Subcutaneous abdominal adipose tissue (tissue), 5 donors: Measurements from ENCODE around the gene SIGLEC9.

Experiments
- H3K27ac ChIP-seq: one replicate; pipeline ENCODE4 v1.7.0; 2013; ENCODE audit warnings: low read depth, mild to moderate bottlenecking, inconsistent platforms, low read length, moderate library complexity
- H3K27me3 ChIP-seq, 5 donors: one replicate each; pipeline ENCODE4 v1.7.0; 2013; ENCODE audit warnings: low read length in 5 of 5, inconsistent platforms in 1 of 5; ENCODE audit not compliant: control insufficient read depth in 5 of 5, insufficient read depth in 4 of 5
- H3K36me3 ChIP-seq, 5 donors: one replicate each; pipeline ENCODE4 v1.7.0; 2013; ENCODE audit warnings: low read length in 5 of 5; ENCODE audit not compliant: control insufficient read depth in 5 of 5, insufficient read depth in 5 of 5
- H3K4me1 ChIP-seq, 5 donors: one replicate each; pipeline ENCODE4 v1.7.0; 2013; ENCODE audit warnings: low read length in 5 of 5, mild to moderate bottlenecking in 3 of 5, moderate library complexity in 1 of 5; ENCODE audit not compliant: control insufficient read depth in 5 of 5, insufficient read depth in 5 of 5
- H3K4me3 ChIP-seq, 5 donors: one replicate each; pipeline ENCODE4 v1.7.0; 2013; ENCODE audit warnings: low read length in 5 of 5, low read depth in 1 of 5
- H3K9ac ChIP-seq, 5 donors: one replicate each; pipeline ENCODE4 v1.7.0; 2013; ENCODE audit warnings: low read length in 5 of 5, mild to moderate bottlenecking in 4 of 5, moderate library complexity in 3 of 5
- H3K9me3 ChIP-seq, 5 donors: one replicate each; pipeline ENCODE4 v1.7.0; 2013; ENCODE audit warnings: low read length in 5 of 5; ENCODE audit not compliant: control insufficient read depth in 5 of 5
- donor health status: healthy.
- donor health status: healthy.
- donor health status: healthy.
- donor health status: healthy.
- donor health status: healthy.

The SIGLEC9 gene

DNA sequence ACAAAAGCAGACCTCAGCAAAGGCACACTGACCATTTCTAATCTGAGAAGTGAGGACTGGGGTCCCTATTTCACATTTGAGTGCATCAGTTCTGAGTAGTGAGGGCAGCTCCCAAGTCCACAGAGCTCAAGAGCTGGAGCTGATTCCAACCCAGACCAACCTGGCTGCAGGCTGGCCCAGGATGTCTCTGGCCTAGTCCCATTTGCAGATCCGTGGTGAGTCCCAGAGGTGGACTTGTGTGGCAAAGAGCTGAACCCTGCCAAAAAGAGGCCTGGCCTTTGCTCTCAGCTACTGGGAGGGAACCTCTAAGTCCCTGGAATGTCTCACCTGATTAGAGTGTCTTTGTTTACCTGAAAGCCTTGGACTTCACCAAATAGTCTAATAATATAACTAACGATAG, 32.0 kb downstream of the SIGLEC9 start:
- Histone ChIP-seq H3K4me1 (no peaks in the 10 kb centered on the region), H3K36me3 (no peaks in the 10 kb centered on the region), H3K9me3 (no peaks in the 10 kb centered on the region), H3K9ac (no peak overlapping the region), H3K27ac (no peak overlapping the region), H3K27me3 (peaks cover 0 to 16% (median 2%) of the 10 kb centered on the region in 5 donors), H3K4me3 (no peak overlapping the region)

DNA sequence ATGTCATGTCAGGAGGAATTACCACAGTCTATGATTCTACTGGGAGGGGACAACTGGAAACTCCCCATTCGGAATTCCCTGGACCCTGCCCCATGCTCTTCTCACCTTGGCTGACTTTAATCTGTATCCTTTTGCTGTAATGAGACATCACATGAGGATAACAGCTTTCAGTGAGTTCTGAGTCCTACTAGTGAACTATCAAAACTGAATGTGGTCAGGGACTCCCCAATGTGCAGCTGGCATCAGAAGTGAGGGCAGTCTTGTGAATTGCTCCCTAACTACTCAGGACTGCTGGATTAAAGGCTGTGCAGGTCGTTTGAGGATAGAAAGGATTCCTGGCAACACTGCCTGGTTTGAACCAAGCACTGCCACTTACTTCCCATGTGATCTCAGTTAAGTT, 32.6 kb downstream of the SIGLEC9 start:
- H3K4me3 ChIP-seq: no peak overlapping the region
- H3K27ac ChIP-seq: no peak overlapping the region
- no peak overlapping the region for H3K9ac ChIP-seq
- no peaks in the 10 kb centered on the region for H3K4me1 ChIP-seq
- no peaks in the 10 kb centered on the region for H3K36me3 ChIP-seq
- no peaks in the 10 kb centered on the region for H3K9me3 ChIP-seq
- H3K27me3 ChIP-seq: peaks cover 0 to 16% (median 2%) of the 10 kb centered on the region in 5 donors

DNA sequence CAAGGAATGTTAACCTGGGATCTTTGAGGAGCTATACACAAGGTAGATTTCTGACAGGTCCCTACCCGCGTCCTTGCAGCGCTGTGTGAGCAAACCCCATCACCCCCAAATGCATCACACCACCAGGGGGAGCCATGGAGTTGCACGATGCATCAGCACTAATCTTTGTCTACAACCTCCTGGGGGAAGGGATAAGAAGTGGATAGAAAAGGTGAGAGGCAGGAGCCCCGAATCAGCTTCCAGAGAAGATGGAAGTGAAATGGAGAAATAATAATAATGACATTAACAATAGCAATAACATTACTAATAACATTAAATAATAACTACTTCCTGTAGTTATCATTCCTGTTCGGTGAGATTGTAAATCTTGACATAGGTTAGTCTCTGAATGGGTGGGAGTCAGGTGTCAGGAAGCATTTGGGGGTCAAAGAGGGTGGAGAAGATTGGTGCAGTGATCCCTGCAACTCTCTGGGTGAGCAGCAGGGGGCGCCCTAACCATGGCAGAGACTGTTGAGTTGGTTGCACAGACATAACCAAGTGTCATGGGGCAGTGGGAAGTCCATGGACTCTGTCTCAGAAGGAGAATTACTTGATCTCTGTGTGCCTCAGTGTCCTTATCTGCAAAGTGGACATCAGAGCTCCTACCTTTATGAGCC, 33.9 kb downstream of the SIGLEC9 start:
- Histone ChIP-seq H3K9me3 (no peaks in the 10 kb centered on the region), H3K4me3 (no peak overlapping the region), H3K4me1 (no peaks in the 10 kb centered on the region), H3K27ac (no peak overlapping the region), H3K36me3 (no peaks in the 10 kb centered on the region), H3K27me3 (peaks cover 0 to 16% (median 2%) of the 10 kb centered on the region in 5 donors), H3K9ac (no peak overlapping the region)

DNA sequence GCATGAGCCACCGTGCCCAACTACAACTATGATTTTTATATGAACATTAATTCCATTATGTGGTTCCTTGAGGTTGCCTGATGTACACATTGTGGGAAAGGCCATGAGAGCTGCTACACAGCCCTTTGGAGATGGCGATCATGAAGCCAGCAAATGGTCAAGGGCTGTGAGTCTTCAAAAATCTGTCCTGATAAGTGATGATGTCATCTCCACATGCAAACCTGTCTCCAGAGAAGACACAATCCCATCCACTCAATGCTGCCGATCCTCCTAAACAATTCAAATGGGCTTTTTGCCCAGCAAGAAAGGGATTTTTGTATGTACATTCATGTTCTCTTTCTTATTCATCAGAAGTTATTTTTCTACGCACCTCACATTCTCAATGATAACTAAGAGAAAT, 35.0 kb downstream of the SIGLEC9 start:
- Histone ChIP-seq H3K36me3 (no peaks in the 10 kb centered on the region), H3K27ac (no peak overlapping the region), H3K9me3 (no peaks in the 10 kb centered on the region), H3K9ac (no peak overlapping the region), H3K4me3 (no peak overlapping the region), H3K4me1 (no peaks in the 10 kb centered on the region), H3K27me3 (peaks cover 0 to 8% (median 0%) of the 10 kb centered on the region in 5 donors)

DNA sequence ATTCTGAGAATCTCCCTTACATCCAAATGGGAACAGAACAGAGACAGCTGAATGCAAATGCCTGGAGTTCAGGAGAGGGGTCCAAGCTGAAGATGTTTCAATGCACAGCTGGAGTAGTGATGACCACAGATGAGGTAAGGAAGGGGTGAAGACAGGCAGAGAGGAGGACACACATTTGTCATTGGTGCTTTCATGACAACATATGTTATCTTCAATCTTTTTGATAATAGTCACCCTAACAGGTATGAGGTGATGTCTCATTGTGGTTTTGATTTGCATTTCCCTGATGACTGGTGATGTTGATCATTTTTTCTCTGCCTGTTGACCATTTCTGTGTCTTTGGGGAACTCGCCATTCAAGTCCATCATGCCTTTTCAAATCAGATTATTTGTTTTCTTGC, 36.6 kb downstream of the SIGLEC9 start:
- Histone ChIP-seq H3K9ac (no peak overlapping the region), H3K36me3 (no peaks in the 10 kb centered on the region), H3K4me3 (no peak overlapping the region), H3K4me1 (no peaks in the 10 kb centered on the region), H3K9me3 (no peaks in the 10 kb centered on the region), H3K27me3 (peaks cover 0 to 8% (median 0%) of the 10 kb centered on the region in 5 donors), H3K27ac (no peak overlapping the region)

DNA sequence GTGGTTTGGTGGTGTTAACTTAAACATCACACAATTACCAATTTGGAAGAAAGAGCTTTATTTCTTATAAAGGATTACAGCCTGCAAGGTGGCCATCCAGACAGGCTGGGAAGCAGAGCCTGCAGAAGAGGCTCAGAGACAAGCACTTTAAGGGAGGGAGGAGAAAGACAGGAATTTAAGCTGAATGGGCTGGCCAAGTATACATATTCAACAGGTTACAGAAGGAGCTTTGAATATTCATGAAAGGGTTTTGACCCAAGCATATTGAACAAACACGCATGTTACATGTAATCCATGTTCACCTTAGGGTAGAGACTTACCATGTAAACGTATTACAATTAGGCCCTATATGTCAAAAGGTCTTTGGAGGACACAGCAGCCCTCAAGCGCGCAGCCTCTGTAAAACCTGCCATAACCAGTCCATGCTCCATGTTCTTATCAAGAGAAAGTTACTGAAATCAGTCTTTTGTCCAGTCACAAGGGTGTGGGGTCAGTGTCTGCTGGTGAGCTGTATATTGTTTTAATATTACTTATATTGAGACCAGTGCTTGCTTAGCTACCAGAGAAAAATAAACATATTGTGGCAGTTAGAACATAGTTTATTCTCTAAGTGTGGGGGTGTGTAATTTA, 37.3 kb downstream of the SIGLEC9 start:
- no peak overlapping the region for H3K4me3 ChIP-seq
- H3K36me3 ChIP-seq: no peaks in the 10 kb centered on the region
- peaks cover 0 to 11% (median 0%) of the 10 kb centered on the region in 5 donors for H3K27me3 ChIP-seq
- no peak overlapping the region for H3K27ac ChIP-seq
- H3K4me1 ChIP-seq: peaks cover 0 to 3% (median 1%) of the 10 kb centered on the region in 5 donors
- no peaks in the 10 kb centered on the region for H3K9me3 ChIP-seq
- no peak overlapping the region for H3K9ac ChIP-seq

DNA sequence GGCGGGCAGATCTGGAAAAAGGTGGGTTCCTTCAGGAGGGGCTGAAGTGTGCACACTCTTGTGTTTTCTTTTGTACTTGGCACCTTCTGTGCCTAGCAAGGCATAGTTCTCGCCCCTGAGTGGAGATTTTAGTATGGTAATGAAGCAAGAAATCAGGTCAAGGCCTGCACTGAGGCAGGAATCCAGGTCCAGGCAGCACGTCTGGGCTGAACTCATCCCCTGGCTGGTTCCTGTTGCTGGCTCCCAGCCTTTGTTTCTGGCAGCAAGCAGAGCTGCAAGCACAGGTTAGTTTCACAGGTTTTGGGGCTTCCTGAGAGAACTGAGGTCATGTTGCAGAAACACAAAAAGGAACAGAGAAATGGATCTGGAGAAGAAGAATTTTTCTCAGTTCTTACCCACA, 38.6 kb downstream of the SIGLEC9 start:
- peaks cover 6 to 16% (median 8%) of the 10 kb centered on the region in 5 donors for H3K27me3 ChIP-seq
- no peak overlapping the region for H3K9ac ChIP-seq
- peaks cover 0 to 9% (median 6%) of the 10 kb centered on the region in 5 donors for H3K4me1 ChIP-seq
- no peaks in the 10 kb centered on the region for H3K9me3 ChIP-seq
- no peak overlapping the region for H3K4me3 ChIP-seq
- no peak overlapping the region for H3K27ac ChIP-seq
- no peaks in the 10 kb centered on the region for H3K36me3 ChIP-seq

DNA sequence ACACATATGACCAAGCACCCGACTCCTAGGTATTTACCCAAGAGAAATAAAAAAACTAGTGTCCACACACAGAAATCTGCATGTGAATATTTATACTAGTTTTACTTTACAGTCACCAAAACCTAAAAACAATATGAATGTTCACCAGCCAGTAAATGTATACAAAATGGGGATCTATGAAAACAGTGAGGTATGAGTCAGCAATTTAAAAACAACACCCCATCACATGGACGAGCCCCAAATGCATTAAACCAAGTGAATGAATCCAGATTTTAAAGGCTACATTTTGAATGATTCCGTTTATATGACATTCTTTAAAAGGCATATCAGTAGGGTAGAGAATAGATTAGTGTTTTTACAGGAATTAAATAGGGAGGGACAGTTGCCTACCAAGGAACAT, 39.5 kb downstream of the SIGLEC9 start:
- Histone ChIP-seq H3K9me3 (no peaks in the 10 kb centered on the region), H3K27me3 (peaks cover 6 to 14% (median 8%) of the 10 kb centered on the region in 5 donors), H3K4me3 (no peak overlapping the region), H3K27ac (no peak overlapping the region), H3K4me1 (peaks cover 0 to 11% (median 6%) of the 10 kb centered on the region in 5 donors), H3K36me3 (no peaks in the 10 kb centered on the region), H3K9ac (no peak overlapping the region)

DNA sequence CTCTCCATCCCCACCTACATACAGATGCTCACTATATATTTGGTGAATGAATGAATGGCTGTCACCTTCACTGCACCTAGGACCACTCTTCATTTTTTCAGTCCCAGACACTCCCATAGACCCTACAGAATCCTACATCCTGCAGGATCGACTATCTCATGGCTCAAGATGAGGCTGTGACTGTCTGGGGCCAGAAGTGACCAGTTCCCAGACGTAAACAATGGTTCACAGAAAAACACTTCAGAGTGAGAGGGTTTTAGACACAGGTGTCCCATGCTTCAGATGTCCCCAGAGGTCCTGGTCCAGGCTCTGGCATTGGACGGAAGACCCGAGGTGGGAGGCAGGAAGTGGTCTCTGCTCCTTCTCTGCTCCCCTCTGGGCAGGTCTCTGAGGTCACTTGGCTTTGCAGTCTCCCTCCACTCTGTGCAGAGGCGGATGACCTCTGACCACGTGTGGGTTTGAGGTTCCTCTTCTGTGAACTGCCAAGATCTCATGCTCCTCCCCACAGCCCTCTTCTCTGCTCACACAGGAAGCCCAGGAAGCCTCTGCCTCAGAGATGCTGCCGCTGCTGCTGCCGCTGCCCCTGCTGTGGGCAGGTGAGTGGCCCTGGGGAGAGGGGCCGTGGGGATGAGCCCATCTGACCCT, 42.3 kb downstream of the SIGLEC9 start:
- no peak overlapping the region for H3K27ac ChIP-seq
- no peak overlapping the region for H3K9ac ChIP-seq
- H3K27me3 ChIP-seq: peaks cover 7 to 15% (median 12%) of the 10 kb centered on the region in 5 donors
- no peaks in the 10 kb centered on the region for H3K9me3 ChIP-seq
- H3K4me1 ChIP-seq: peaks cover 0 to 11% (median 6%) of the 10 kb centered on the region in 5 donors
- no peak overlapping the region for H3K4me3 ChIP-seq
- no peaks in the 10 kb centered on the region for H3K36me3 ChIP-seq
